ENCODE results near the gene TCF12.

Gene TCF12

DNA sequence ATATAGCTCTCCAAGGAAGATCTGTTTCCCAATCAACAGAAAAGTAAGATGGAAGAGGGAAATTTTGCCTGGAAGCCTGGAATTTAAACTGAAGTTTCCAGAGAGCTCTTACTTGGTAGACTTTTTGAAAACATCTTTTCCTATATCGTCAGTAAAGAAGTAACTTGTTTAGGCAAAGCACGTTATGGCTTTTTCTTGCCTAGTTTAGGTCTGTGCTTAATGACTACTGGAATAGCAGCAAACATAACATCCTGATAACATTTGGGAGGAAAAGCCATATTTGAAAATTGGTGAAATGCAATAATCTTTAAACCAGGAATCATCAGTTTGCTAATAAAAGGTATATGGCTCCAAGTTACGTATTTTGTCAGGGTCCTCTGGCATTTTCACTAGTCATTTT is 297.4 kb downstream of the TCF12 start:
- DNase-seq (ENCODE audit: low read depth, low spot score): no peak

- DNase-seq (ENCODE audit: low read depth, low spot score): no peak
Observed at GRCh38 chr15:57216288-57216687, 297.8 kb downstream of the TCF12 start.

DNA sequence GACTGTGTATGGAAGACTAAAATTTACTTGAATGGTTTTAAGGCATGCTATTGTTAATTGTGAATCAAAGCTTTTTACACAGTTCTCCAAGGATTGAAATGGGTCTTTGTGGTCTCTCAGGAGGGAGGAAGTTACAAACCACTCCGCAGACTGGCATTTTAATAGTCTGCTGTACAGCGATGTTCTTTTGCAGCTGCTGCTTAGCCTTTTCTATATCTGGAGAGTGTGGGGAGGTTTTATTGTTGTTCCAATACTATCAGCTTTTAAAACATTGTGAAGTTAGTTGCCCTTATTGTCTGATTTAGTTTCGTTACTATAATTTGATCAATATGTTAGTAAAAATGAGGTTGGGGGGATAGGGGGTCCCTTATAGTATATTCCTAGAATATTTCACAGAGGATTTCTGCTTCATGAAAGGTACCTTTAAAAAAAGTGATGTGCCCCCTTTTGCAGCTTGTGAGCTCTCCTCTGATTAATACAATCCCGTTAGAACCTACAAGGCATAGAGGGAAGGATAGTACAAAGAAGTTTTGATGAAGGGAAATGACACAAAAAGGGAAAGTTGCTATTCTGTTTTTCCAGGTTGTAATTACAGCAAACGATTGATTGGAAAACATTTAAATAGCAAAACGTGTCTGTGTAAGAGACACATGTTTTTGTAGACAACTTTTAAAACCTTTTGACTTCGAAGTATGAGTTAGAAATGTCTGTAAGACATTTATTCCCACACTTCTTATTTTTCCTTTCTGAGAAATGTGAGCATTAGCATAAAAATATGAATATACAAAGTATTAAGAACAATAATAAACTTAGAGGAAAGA is 299.5 kb downstream of the TCF12 start:
- no peak for DNase-seq (ENCODE audit: low read depth, low spot score)

- peak; percentile 91 for DNase-seq (ENCODE audit: low read depth, low spot score)
Observed at GRCh38 chr15:57218826-57219576, 300.6 kb downstream of the TCF12 start.

DNA sequence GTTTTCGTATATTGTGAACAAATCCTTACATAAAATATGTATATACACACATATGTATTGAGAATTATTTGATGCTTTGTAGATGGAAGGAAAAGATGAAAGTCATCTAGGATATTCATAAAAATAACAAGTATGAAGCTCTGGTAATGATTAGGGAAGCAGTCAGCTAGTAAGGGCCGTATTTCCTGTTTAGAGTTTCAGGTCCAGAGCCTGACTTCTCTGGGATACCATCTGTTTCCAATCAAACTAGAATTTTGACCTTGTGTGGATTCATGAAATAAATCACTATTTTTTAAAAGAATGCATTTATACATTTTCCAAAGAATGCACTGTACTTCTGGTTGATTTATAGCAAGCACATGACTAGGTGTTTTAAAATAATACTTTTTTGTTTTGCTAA is 301.8 kb downstream of the TCF12 start:
- no peak for DNase-seq (ENCODE audit: low read depth, low spot score)

DNA sequence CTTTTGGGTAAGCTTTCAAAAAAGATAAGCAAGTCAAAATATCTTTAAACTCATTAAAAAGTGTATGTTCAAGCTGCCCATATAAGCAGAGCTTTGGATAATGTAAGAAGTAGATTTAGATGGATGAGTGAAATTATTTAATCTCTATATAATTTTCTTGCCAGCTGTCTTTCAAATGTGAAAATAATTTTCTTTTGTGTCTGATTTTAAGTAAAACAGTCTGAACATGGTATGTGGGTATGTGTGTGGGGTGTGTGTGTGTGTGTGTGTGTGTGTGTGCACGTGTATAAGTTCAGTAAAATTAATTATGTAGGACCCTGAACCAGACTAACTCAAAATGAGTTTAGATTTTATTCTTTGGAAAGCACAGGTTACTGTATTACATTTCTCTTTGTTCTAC is 302.7 kb downstream of the TCF12 start:
- no peak for DNase-seq (ENCODE audit: low read depth, low spot score)

DNA sequence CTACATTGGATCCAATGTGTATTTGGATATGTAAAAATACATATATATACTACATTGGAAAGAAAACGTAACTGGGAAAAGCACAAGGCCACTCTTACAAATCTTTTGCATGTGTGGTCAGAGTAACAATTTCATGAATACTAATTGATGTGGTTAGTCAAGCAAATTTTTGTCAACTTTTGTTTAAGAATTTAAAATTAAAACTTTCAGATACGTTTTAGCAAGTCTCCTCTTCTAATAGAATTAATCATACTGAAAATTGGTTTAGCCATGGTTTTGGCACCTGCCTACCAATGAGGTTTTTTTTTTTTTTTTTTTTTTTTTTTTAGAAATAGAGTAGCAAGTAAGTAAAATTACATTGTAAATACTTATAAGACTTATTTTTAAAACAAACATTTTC is 304.9 kb downstream of the TCF12 start:
- DNase-seq (ENCODE audit: low read depth, low spot score): no peak

GRCh38 chr15:57223887-57224286 is 305.4 kb downstream of the TCF12 start:
- no peak for DNase-seq (ENCODE audit: low read depth, low spot score)

DNA sequence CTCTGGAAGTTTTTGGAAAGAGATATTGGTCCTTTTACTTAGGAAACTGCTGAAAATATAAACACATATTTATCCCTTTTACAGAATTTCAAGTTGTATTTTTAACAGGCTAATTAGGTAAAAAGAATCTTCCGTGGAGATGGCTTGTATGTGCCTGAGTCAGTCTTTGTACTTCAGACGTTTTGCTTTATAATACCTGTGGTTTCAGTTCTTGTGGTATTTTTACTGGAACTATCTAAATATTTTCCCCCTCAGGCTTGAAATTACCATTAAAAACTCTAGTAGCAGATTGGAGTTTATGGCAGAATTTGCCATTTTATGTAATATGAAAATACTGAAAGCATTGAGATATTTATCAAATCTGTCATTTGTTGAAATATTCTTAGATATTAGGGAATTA is 306.2 kb downstream of the TCF12 start:
- DNase-seq (ENCODE audit: low read depth, low spot score): no peak

DNA sequence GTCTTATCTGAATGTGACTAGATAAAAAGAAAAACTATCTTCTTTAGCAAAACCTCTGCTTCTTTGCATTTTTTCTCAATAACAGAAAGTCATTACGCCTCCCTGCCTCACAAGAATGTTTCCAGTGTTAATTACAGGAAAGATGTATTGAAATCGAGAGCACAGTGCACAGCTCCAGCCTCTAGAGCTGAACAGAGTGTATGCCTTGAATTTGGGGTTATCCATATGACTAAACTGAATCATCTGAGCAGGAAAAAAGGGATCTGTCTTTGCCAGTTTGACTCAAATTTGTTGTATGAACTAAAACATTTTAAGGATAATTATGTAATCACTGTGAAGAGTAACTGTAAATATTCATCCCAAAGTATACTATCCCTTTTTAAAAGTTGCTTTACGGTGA is 308.7 kb downstream of the TCF12 start:
- DNase-seq (ENCODE audit: low read depth, low spot score): no peak

DNA sequence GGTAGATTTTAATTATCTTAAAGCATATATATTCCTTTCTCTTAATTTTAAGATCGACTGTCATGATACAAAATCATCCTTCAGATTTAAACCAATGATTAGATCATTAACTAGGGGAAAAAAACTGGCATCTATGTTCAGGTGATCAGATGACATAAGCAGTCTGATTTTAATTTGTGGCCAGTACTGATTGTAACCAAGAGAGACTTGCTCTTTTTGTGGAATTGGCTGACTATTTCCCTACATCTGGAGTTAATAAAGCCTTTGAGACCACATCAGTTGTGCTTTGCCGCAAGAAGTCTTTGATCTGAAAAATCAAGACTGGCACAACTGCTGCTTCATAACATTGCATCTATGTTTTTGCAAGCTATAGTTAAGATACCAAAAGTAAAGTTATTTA is 309.5 kb downstream of the TCF12 start:
- DNase-seq (ENCODE audit: low read depth, low spot score): no peak

DNA sequence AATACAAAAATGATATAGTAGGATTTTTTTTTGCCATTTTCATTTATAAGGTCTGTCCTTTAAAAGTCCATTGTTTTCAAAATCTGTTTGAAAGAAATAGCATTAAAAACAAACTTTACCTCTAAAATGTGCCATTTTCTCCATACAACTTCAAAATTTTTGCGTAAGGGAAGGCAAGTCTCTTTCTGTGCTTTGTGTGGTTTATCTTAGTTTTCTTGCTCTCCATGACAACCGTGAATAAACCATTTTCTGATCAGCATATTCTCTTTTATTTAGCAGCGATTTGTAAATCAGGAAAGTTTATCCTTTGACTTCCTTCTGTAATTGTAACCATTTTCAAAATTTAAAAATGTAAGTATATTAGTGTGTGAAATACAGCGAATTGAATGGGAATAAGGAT is 310.0 kb downstream of the TCF12 start:
- no peak for DNase-seq (ENCODE audit: low read depth, low spot score)

GRCh38 chr15:57229051-57229450 is 310.6 kb downstream of the TCF12 start:
- no peak for DNase-seq (ENCODE audit: low read depth, low spot score)

GRCh38 chr15:57231559-57231958 is 313.1 kb downstream of the TCF12 start:
- no peak for DNase-seq (ENCODE audit: low read depth, low spot score)

GRCh38 chr15:57234156-57234555 is 315.7 kb downstream of the TCF12 start:
- DNase-seq (ENCODE audit: low read depth, low spot score): no peak

DNA sequence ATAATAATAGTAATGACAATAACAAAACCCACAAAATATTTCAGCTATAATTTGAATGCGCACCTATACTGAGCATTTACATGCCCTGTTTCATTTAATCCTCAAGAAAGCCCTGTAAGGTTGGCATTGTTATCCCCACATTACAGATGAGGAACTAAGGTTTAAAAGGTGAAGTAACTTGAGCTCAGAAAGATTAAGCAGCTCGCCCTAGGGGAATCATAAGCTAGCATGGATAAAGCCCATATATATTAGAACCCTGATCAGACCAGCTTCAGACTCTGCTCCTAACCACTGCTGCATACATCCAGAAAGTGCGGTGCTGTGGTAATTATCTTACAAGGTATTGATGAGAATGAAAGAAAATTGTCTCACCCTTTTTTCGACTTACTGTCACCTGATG is 316.7 kb downstream of the TCF12 start:
- no peak for DNase-seq (ENCODE audit: low read depth, low spot score)

DNA sequence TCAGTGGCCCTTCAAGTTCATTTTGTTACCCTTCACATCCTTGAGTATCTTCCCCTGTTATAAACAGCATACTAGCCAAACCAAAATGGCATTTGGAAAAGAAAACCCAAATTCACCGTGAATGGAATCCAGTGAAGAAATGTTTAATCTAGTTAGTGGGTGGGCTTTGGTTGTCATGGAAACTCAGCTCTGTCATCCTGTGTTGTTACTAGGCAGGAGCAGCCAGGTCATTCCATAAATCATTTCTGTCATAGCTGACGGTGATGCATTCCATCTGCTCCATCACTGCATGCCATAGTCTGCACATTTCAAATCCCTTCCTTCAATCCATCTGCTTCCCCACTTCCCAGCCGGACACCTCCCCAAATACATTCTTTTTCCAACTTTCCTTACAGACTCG is 317.4 kb downstream of the TCF12 start:
- no peak for DNase-seq (ENCODE audit: low read depth, low spot score)

GRCh38 chr15:57236561-57237300 is 318.3 kb downstream of the TCF12 start:
- no peak for DNase-seq (ENCODE audit: low read depth, low spot score)

DNA sequence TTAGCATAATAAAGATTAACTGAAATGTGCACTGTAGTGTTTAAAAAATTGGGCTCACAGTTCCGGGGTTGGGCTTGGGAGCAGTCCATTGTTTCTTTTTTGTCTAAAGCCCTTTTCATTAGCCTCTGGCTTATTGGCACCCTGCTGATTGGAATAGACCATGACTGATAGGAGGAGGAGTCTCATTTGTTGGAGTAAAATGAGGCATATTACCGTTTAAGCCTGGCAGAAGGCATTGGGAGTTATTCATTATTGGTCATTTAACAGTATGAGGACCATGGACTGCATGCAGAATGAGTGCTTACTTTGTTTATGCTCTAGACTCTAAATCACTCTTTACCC is 318.8 kb downstream of the TCF12 start:
- DNase-seq (ENCODE audit: low read depth, low spot score): no peak

DNA sequence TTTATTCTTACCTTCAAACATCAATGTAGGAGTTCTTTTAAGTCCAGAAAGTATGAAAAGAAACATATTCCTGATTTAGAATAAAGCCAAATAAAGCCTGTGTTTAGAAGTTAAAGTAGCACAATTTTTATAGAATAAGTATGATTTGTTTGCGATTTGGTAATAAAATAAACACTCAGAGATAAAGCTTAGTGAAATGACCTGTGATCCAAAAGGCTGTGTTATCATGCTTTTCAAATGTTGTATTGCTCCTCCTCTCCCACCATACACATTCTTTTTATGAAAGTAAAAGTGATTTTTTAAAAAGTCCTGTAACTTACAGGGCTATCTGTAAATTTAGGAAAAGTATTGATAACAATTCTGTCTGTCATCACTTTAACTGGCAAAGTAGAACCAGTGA is 319.2 kb downstream of the TCF12 start:
- no peak for DNase-seq (ENCODE audit: low read depth, low spot score)

DNA sequence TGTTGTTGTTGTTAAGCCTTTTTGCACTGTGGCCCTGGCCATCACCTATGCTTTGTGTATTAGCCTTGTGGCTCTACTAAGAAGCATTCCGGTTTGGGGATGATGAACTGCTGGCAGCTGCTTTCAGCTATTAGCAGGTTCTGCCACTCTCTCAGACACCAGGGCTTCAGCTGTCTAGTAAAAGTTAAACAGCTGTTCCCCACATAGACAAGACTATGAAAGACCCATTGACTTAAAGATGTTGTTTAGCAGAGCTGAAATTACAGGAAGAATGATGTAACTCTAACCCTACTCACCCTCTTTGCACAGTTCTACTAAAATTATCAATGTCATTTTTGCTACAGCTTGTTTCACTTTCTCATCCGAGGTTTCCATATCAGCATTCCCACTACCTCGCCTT is 326.7 kb downstream of the TCF12 start:
- DNase-seq (ENCODE audit: low read depth, low spot score): no peak

DNA sequence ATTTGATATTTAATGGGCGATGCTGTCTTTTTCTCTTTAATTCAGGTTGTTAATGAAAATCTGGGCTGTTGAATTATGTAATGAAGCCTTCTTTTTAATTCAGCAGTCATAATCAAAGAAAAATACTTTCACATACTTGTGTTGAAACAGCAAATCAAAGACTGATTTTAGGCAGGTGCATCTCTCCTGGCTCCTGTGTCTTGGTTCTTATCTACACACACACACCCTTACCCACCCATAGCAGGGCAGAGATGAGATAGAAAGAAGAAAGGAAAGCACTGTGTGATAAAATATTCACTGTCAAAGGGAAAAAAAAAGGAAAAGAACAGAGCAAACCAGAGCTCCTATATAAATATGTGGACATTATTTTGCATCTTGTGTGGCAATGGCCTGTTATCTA is 327.3 kb downstream of the TCF12 start:
- DNase-seq (ENCODE audit: low read depth, low spot score): no peak

GRCh38 chr15:57248074-57248473 is 329.6 kb downstream of the TCF12 start:
- no peak for DNase-seq (ENCODE audit: low read depth, low spot score)
